ENCODE results near the gene NGFR.

GRCh38 chr17:49545007-49545660 lies 50.0 kb downstream of the NGFR start:
- TF ChIP-seq POLR2A (IDR thresholded peaks at IDR 0.05) (no peak), CTCF (IDR thresholded peaks at IDR 0.05) (no peak)

Data from testis (tissue), 2 donors.